K562 (cell line): ENCODE data around the gene PPP3CB. TPM values are rescaled to one million over a fixed set of nuclear protein-coding genes. Genes with fewer than 3 reads are reported as not detected.
A peak's percentile ranks its signal among the peaks of the same experiment; 100 is the strongest.

ENCODE experiments used
- ATAC-seq: fragments of 200-7000 bp; cut with Tn5 transposase; 3 replicates; pipeline ENCODE4 v1.9.1; 2020; ENCODE audit warnings: moderate library complexity
- BruUV-seq: library from RNA; stranded (reverse); fragments of 400-500 nt; replicated peaks from 2 replicates; lab custom pipeline; 2021; lab: Mats Ljungman, UMichigan
- CTCF ChIA-PET: fragments of 300-600 bp; formaldehyde crosslinking; extraction: SDS; loops from one replicate; lab custom pipeline; 2021; ENCODE audit warnings: low intra/inter-chr PET ratio; lab: Yijun Ruan, JAX
- POLR2A ChIA-PET: fragments of 300-600, 350-650 bp; sonication (Branson Sonifier 250); formaldehyde crosslinking; extraction: SDS; loops from one replicate; lab custom pipeline; 2021; ENCODE audit warnings: antibody characterized with exemption, inconsistent platforms; lab: Yijun Ruan, JAX
- DNase-seq, 4 experiments: peaks; one replicate each; pipeline versions ENCODE4 v3.0.0 to v3.0.0-alpha.2; 2011 to 2018; ENCODE audit warnings: low spot score in 3 of 4, mixed read lengths in 3 of 4; ENCODE audit errors: extremely low read depth in 1 of 4
- FAIRE-seq: peaks from 2 replicates; lab custom pipeline; 2011; peaks lifted over from hg19 to GRCh38; lab: Jason Lieb, UNC
- H2AFZ ChIP-seq: 2 replicates; pipeline ENCODE4 v1.6.0; 2011; ENCODE audit warnings: low read depth, low read length, control low read depth, inconsistent platforms
- H3K27ac ChIP-seq: fragments of 200-600 bp; 3 replicates; pipeline ENCODE4 v1.8.0; 2011; ENCODE audit warnings: low read depth, mild to moderate bottlenecking, control low read depth, inconsistent platforms, low read length, moderate library complexity, mixed read lengths; ENCODE audit errors: extremely low read depth
- H3K27me3 ChIP-seq, 2 experiments: fragments of 300-600 bp in 1 of 2; 2 replicates in 1 of 2; 3 replicates in 1 of 2; pipeline versions ENCODE4 v1.6.0 to v1.8.0; 2011; ENCODE audit warnings: inconsistent platforms in 2 of 2, low read length in 2 of 2, mild to moderate bottlenecking in 1 of 2, mixed read lengths in 1 of 2, moderate library complexity in 1 of 2; ENCODE audit not compliant: control insufficient read depth in 2 of 2, insufficient read depth in 2 of 2
- H3K36me3 ChIP-seq: fragments of 300-600 bp; 3 replicates; pipeline ENCODE4 v1.8.0; 2011; ENCODE audit warnings: mild to moderate bottlenecking, low read length, inconsistent platforms; ENCODE audit not compliant: control insufficient read depth, insufficient read depth
- H3K4me1 ChIP-seq, 2 experiments: fragments of 200-600 bp in 1 of 2; replicated peaks in 1 of 2; 2 replicates in 1 of 2; 3 replicates in 1 of 2; pipeline versions ENCODE4 v1.5.1 to v1.8.0; 2011; ENCODE audit warnings: inconsistent platforms in 2 of 2, low read length in 2 of 2, mild to moderate bottlenecking in 1 of 2, mixed read lengths in 1 of 2, moderate library complexity in 1 of 2; ENCODE audit not compliant: control insufficient read depth in 2 of 2, insufficient read depth in 2 of 2
- H3K4me2 ChIP-seq: 2 replicates; pipeline ENCODE4 v1.6.1; 2011; ENCODE audit warnings: low read length, control low read depth, inconsistent platforms, mixed read lengths; ENCODE audit not compliant: insufficient read depth
- H3K4me3 ChIP-seq: fragments of 200-600 bp; sonication (generic), shearing (Covaris generic); 2 replicates; pipeline ENCODE4 v1.5.1; 2016; ENCODE audit warnings: control low read depth, inconsistent platforms
- H3K79me2 ChIP-seq: fragments of 200-600 bp; 3 replicates; pipeline ENCODE4 v1.8.0; 2011; ENCODE audit warnings: low read length, inconsistent platforms; ENCODE audit not compliant: control insufficient read depth, insufficient read depth
- H3K9ac ChIP-seq, 2 experiments: 2 replicates each; pipeline versions ENCODE4 v1.6.0 to v1.6.1; 2011; ENCODE audit warnings: low read depth in 2 of 2, low read length in 2 of 2, control low read depth in 1 of 2, inconsistent platforms in 1 of 2, mild to moderate bottlenecking in 1 of 2, mixed read lengths in 1 of 2; ENCODE audit not compliant: insufficient read depth in 1 of 2
- H3K9me1 ChIP-seq: one replicate; pipeline ENCODE4 v1.6.0; 2011; ENCODE audit warnings: inconsistent platforms, mild to moderate bottlenecking, low read length, moderate library complexity; ENCODE audit not compliant: control insufficient read depth, insufficient read depth
- H3K9me3 ChIP-seq: replicated peaks from 2 replicates; pipeline ENCODE4 v1.5.1; 2011; ENCODE audit warnings: low read depth, low read length, inconsistent platforms; ENCODE audit not compliant: control insufficient read depth, insufficient read depth
- H4K20me1 ChIP-seq: replicated peaks from 2 replicates; pipeline ENCODE4 v1.6.1; 2011; ENCODE audit warnings: low read length, inconsistent platforms, mixed read lengths; ENCODE audit not compliant: control insufficient read depth, insufficient read depth
- ASH1L ChIP-seq: fragments of 450-650 bp; IDR thresholded peaks from 2 replicates; pipeline ENCODE4 v1.6.1; 2018; ENCODE audit warnings: borderline replicate concordance, mild to moderate bottlenecking, low read depth; ENCODE audit not compliant: partially characterized antibody
- PHTF2 ChIP-seq: fragments of 250-450 bp; sonication (Bioruptor Pico); IDR thresholded peaks from 2 replicates; pipeline ENCODE4 v1.5.0; 2021; ENCODE audit warnings: mild to moderate bottlenecking
- TEAD2 ChIP-seq: fragments of 450-650 bp; IDR thresholded peaks from 2 replicates; pipeline ENCODE4 v1.6.1; 2016; ENCODE audit warnings: missing genetic modification characterization, control low read depth, missing compliant biosample characterization
- ZNF695 ChIP-seq: fragments of 450-650 bp; formaldehyde crosslinking; IDR thresholded peaks from 2 replicates; pipeline ENCODE4 v1.4.0; 2020; ENCODE audit warnings: mild to moderate bottlenecking, moderate library complexity
- WGBS: fragments of 100-300 bp; shearing (Covaris generic); methylation state at CpG from one replicate; pipeline ENCODE4 v1.1.6; 2016; ENCODE audit warnings: low coverage, mixed read lengths; ENCODE audit not compliant: insufficient coverage; ENCODE audit errors: missing lambda C conversion rate; 5-methylcytosine and 5-hydroxymethylcytosine counted together
- in situ Hi-C: fragments of 300-500 bp; cut with MboI; formaldehyde crosslinking; loops from 4 replicates; pipeline ENCODE4 v1.15.0; 2018; ENCODE audit warnings: inconsistent platforms, mixed read lengths
- intact Hi-C: fragments of 100-400 bp; cut with micrococcal nuclease; formaldehyde crosslinking; loops from 2 replicates; pipeline ENCODE4 v1.14.2; 2022
- polyA plus RNA-seq, 8 experiments: library from polyadenylated mRNA; depleted of rRNA in 4 of 8; stranded (reverse) in 5 of 8; unstranded in 3 of 8; fragments of >200 nt; fragmentation: Nextera tagmentation in 2 of 8; fragmentation: Illumina TruSeq in 1 of 8; extraction: Ambion mirVana in 2 of 8; extraction: Trizol in 1 of 8; gene quantifications; 2 replicates each; pipeline versions ENCODE4 v1.2.1 to v1.2.3, GENCODE V29; 2011 to 2014; ENCODE audit warnings: inconsistent platforms in 1 of 8, missing spikeins in 1 of 8
- total RNA-seq, 7 experiments: library from RNA; depleted of rRNA in 6 of 7; stranded (reverse); fragments of >200 nt in 6 of 7; fragmentation: Illumina TruSeq in 2 of 7; extraction: Trizol in 2 of 7; gene quantifications; 2 replicates each; pipeline versions ENCODE4 v1.2.1 to v1.2.3, GENCODE V29; 2011 to 2021; ENCODE audit warnings: low replicate concordance in 1 of 7
- TF ChIP-seq, protein P1 (sequence below): fragments of 450-650 bp; IDR thresholded peaks from 2 replicates; pipeline ENCODE4 v1.6.1; 2018; ENCODE audit not compliant: partially characterized antibody
- TF ChIP-seq, protein P2 (sequence below): fragments of 450-650 bp; formaldehyde crosslinking; IDR thresholded peaks from 2 replicates; pipeline ENCODE4 v1.4.0; 2022; ENCODE audit warnings: missing genetic modification characterization

PPP3CB gene
- total and polyA plus RNA-seq, 9 of the 15 experiments (the other 6 are each of a cell fraction or from before 2014, with no cell fraction given), result 9.6 to 27.6 (median 17.8) TPM

GRCh38 chr10:73401636-73402035 lies 94.2 kb downstream of the PPP3CB start:
- Histone ChIP-seq H3K4me1 (peaks cover 5 to 10% of the 10 kb centered on the region in 2 experiments; a peak in 4 of 5 replicates), H3K79me2 (peaks cover 75% of the 10 kb centered on the region), H3K9me1 (no peaks in the 10 kb centered on the region), H3K4me3 (no peak overlapping the region), H3K27me3 (no peaks in the 10 kb centered on the region), H3K9me3 (no peaks in the 10 kb centered on the region), H3K36me3 (peaks cover 35% of the 10 kb centered on the region), H3K4me2 (no peak overlapping the region), H4K20me1 (no peaks in the 10 kb centered on the region; the same call in 1 of the 2 replicates)
- intact Hi-C loops, result loop anchor here (10.0 kb wide), 1 partner anchor 243 kb away; the partner anchor contains the start of gene MYOZ1
- no peak for ATAC-seq
- BruUV-seq, result no TSS peak
- 90% methylated on average over 5 of the region's 6 CpGs for WGBS
- no peak for TF ChIP-seq ASH1L
- no peak for TF ChIP-seq TEAD2 (tag)
- TF ChIP-seq PHTF2 (CRISPR knock-in tag), result no peak
- TF ChIP-seq, all 486 proteins: peak for 0
- FAIRE-seq (no peak), DNase-seq (no peak)
- in situ Hi-C loops, result no loop called here
- ChIA-PET CTCF (no interaction called here), POLR2A (interaction anchor here (1.0 kb wide), 1 partner anchor 9 kb away, joined by 3 read pairs; no protein-coding TSS in a partner anchor)
- Histone ChIP-seq H3K27ac (no peak overlapping the region), H3K9ac (no peak overlapping the region), H2AFZ (no peak overlapping the region)

DNA sequence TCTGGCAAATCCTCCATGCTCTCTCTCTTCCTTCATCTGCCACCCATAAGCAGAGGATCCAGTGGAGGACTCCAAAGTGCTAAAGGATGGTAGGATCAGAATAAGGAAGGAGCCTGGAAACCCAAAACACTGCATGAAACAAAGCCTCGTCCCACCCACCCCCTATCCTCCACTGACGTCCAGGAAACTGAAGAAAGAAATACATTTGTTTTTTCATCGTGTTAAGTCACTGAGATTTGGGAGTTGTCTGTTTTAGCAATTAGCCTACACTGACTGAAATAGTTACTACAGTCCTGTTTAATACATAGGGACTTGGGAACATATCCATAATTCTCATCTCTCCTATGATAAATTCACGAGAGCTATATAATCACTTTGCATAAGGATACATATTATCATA lies 96.8 kb downstream of the PPP3CB start:
- no peak overlapping the region for H3K27ac ChIP-seq
- in situ Hi-C loops (no loop called here), intact Hi-C loops (no loop called here)
- CTCF ChIA-PET, result no interaction called here
- H3K4me1 ChIP-seq, result no peaks in the 10 kb centered on the region
- no peak for FAIRE-seq
- H3K4me2 ChIP-seq, result no peak overlapping the region
- POLR2A ChIA-PET, result interaction anchor here (1.9 kb wide), 1 partner anchor 13 kb away, joined by 16 read pairs; the partner anchor contains the start of gene ANXA7
- DNase-seq, result no peak
- no peak for ATAC-seq
- no peaks in the 10 kb centered on the region for H3K9me3 ChIP-seq
- WGBS, result 72% methylated on average over 4 of the region's 4 CpGs
- no peak overlapping the region for H3K9ac ChIP-seq
- H3K4me3 ChIP-seq, result no peak overlapping the region
- no peaks in the 10 kb centered on the region for H4K20me1 ChIP-seq
- no peak overlapping the region for H2AFZ ChIP-seq
- H3K9me1 ChIP-seq, result no peaks in the 10 kb centered on the region
- H3K79me2 ChIP-seq, result peaks cover 50% of the 10 kb centered on the region
- no peaks in the 10 kb centered on the region for H3K27me3 ChIP-seq
- peaks cover 57% of the 10 kb centered on the region for H3K36me3 ChIP-seq
- no peak for TF ChIP-seq ZNF695 (CRISPR knock-in tag)
- TF ChIP-seq, protein P1, sequence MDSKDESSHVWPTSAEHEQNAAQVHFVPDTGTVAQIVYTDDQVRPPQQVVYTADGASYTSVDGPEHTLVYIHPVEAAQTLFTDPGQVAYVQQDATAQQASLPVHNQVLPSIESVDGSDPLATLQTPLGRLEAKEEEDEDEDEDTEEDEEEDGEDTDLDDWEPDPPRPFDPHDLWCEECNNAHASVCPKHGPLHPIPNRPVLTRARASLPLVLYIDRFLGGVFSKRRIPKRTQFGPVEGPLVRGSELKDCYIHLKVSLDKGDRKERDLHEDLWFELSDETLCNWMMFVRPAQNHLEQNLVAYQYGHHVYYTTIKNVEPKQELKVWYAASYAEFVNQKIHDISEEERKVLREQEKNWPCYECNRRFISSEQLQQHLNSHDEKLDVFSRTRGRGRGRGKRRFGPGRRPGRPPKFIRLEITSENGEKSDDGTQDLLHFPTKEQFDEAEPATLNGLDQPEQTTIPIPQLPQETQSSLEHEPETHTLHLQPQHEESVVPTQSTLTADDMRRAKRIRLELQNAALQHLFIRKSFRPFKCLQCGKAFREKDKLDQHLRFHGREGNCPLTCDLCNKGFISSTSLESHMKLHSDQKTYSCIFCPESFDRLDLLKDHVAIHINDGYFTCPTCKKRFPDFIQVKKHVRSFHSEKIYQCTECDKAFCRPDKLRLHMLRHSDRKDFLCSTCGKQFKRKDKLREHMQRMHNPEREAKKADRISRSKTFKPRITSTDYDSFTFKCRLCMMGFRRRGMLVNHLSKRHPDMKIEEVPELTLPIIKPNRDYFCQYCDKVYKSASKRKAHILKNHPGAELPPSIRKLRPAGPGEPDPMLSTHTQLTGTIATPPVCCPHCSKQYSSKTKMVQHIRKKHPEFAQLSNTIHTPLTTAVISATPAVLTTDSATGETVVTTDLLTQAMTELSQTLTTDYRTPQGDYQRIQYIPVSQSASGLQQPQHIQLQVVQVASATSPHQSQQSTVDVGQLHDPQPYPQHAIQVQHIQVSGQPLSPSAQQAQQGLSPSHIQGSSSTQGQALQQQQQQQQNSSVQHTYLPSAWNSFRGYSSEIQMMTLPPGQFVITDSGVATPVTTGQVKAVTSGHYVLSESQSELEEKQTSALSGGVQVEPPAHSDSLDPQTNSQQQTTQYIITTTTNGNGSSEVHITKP, result peak; percentile 32
- TF ChIP-seq, protein P2, sequence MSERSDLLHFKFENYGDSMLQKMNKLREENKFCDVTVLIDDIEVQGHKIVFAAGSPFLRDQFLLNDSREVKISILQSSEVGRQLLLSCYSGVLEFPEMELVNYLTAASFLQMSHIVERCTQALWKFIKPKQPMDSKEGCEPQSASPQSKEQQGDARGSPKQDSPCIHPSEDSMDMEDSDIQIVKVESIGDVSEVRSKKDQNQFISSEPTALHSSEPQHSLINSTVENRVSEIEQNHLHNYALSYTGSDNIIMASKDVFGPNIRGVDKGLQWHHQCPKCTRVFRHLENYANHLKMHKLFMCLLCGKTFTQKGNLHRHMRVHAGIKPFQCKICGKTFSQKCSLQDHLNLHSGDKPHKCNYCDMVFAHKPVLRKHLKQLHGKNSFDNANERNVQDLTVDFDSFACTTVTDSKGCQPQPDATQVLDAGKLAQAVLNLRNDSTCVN (CRISPR knock-in tag), result no peak
- TF ChIP-seq, all 486 proteins: peak for 1
- BruUV-seq, result no TSS peak
